Activated gamma-delta T cell treated with anti-CD3 and anti-CD28 coated beads, Interleukin-2, amount 50 U/mL, for 16 hours (primary cell): ENCODE measurements around the gene FAT4.

Experiments
- DNase-seq: peaks from one replicate; pipeline ENCODE4 v3.0.0-alpha.2; 2020; ENCODE audit warnings: low read depth

The FAT4 gene

GRCh38 chr4:125316791-125317524 is 2.2 kb downstream of the FAT4 start:
- no peak for DNase-seq

GRCh38 chr4:125317525-125317877 is 2.7 kb downstream of the FAT4 start:
- DNase-seq: no peak

GRCh38 chr4:125319311-125319710 is 4.6 kb downstream of the FAT4 start:
- no peak for DNase-seq

GRCh38 chr4:125321709-125322365 is 7.1 kb downstream of the FAT4 start:
- DNase-seq: no peak

GRCh38 chr4:125322366-125322730 is 7.6 kb downstream of the FAT4 start:
- no peak for DNase-seq

- no peak for DNase-seq
Measured at GRCh38 chr4:125323654-125324053, 8.9 kb downstream of the FAT4 start.

GRCh38 chr4:125325733-125326132 is 11.0 kb downstream of the FAT4 start:
- DNase-seq: no peak

GRCh38 chr4:125331116-125331515 is 16.4 kb downstream of the FAT4 start:
- no peak for DNase-seq

- no peak for DNase-seq
Measured at GRCh38 chr4:125334926-125335325, 20.2 kb downstream of the FAT4 start.

GRCh38 chr4:125338814-125339213 is 24.1 kb downstream of the FAT4 start:
- DNase-seq: no peak

GRCh38 chr4:125344198-125344597 is 29.4 kb downstream of the FAT4 start:
- no peak for DNase-seq

- DNase-seq: no peak
Measured at GRCh38 chr4:125346616-125347015, 31.9 kb downstream of the FAT4 start.

GRCh38 chr4:125350470-125351135 is 35.8 kb downstream of the FAT4 start:
- DNase-seq: no peak

GRCh38 chr4:125352521-125352920 is 37.8 kb downstream of the FAT4 start:
- no peak for DNase-seq

- DNase-seq: no peak
Measured at GRCh38 chr4:125353131-125353530, 38.4 kb downstream of the FAT4 start.

GRCh38 chr4:125355791-125356190 is 41.0 kb downstream of the FAT4 start:
- DNase-seq: no peak

GRCh38 chr4:125357675-125358074 is 42.9 kb downstream of the FAT4 start:
- DNase-seq: no peak

GRCh38 chr4:125358453-125358852 is 43.7 kb downstream of the FAT4 start:
- DNase-seq: no peak

GRCh38 chr4:125359363-125359762 is 44.6 kb downstream of the FAT4 start:
- no peak for DNase-seq

- no peak for DNase-seq
Measured at GRCh38 chr4:125359960-125360634, 45.3 kb downstream of the FAT4 start.

- no peak for DNase-seq
Measured at GRCh38 chr4:125360727-125361126, 46.0 kb downstream of the FAT4 start.
